ENCODE results near the gene HIGD1A. TPM values are rescaled to one million over a fixed set of nuclear protein-coding genes. Genes with fewer than 3 reads are reported as not detected.

The HIGD1A gene
- total and polyA plus RNA-seq, 9 of the 15 experiments (the other 6 are each of a cell fraction or from before 2014, with no cell fraction given) = 165 to 1,185 (median 333) TPM

DNA sequence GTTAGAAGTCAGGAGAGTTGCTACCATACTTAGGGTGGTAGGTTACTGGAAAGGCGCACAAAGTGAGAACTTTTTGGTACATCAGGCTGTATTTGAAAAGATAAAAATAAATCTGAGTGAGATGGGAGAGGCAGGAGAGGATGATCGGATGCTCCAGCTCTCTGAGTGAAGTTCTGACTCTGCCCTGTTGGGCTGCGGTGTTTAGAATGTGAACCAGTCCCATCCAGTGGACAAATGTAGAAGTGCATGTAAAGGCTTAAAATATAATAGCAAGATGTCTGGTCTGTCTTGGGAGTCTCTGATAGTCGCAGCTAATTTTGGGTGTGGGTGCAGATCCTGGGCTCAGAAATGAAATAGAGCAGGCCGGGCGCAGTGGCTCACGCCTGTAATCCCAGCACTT is 35.3 kb upstream of the HIGD1A start (continued):
- TF ChIP-seq, protein P1, sequence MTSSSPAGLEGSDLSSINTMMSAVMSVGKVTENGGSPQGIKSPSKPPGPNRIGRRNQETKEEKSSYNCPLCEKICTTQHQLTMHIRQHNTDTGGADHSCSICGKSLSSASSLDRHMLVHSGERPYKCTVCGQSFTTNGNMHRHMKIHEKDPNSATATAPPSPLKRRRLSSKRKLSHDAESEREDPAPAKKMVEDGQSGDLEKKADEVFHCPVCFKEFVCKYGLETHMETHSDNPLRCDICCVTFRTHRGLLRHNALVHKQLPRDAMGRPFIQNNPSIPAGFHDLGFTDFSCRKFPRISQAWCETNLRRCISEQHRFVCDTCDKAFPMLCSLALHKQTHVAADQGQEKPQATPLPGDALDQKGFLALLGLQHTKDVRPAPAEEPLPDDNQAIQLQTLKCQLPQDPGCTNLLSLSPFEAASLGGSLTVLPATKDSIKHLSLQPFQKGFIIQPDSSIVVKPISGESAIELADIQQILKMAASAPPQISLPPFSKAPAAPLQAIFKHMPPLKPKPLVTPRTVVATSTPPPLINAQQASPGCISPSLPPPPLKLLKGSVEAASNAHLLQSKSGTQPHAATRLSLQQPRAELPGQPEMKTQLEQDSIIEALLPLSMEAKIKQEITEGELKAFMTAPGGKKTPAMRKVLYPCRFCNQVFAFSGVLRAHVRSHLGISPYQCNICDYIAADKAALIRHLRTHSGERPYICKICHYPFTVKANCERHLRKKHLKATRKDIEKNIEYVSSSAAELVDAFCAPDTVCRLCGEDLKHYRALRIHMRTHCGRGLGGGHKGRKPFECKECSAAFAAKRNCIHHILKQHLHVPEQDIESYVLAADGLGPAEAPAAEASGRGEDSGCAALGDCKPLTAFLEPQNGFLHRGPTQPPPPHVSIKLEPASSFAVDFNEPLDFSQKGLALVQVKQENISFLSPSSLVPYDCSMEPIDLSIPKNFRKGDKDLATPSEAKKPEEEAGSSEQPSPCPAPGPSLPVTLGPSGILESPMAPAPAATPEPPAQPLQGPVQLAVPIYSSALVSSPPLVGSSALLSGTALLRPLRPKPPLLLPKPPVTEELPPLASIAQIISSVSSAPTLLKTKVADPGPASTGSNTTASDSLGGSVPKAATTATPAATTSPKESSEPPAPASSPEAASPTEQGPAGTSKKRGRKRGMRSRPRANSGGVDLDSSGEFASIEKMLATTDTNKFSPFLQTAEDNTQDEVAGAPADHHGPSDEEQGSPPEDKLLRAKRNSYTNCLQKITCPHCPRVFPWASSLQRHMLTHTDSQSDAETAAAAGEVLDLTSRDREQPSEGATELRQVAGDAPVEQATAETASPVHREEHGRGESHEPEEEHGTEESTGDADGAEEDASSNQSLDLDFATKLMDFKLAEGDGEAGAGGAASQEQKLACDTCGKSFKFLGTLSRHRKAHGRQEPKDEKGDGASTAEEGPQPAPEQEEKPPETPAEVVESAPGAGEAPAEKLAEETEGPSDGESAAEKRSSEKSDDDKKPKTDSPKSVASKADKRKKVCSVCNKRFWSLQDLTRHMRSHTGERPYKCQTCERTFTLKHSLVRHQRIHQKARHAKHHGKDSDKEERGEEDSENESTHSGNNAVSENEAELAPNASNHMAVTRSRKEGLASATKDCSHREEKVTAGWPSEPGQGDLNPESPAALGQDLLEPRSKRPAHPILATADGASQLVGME (CRISPR knock-in tag; IDR thresholded peaks at IDR 0.05) = peak; percentile 70; the same call in 1 of the 2 replicates
- 0 out of 2 replicates have a peak, but pooled peaks have one; percentile 12 for TF ChIP-seq TCF3 (CRISPR knock-in tag; IDR thresholded peaks at IDR 0.05)
- TF ChIP-seq, protein P2, sequence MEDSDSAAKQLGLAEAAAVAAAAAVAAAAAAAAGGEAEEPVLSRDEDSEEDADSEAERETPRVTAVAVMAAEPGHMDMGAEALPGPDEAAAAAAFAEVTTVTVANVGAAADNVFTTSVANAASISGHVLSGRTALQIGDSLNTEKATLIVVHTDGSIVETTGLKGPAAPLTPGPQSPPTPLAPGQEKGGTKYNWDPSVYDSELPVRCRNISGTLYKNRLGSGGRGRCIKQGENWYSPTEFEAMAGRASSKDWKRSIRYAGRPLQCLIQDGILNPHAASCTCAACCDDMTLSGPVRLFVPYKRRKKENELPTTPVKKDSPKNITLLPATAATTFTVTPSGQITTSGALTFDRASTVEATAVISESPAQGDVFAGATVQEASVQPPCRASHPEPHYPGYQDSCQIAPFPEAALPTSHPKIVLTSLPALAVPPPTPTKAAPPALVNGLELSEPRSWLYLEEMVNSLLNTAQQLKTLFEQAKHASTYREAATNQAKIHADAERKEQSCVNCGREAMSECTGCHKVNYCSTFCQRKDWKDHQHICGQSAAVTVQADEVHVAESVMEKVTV (CRISPR knock-in tag; IDR thresholded peaks at IDR 0.05) = peak; percentile 81
- peak in 1 of 2 experiments; percentile 71; a peak in 1 of 4 replicates for TF ChIP-seq RCOR1 (IDR thresholded peaks at IDR 0.05; ENCODE audit: borderline replicate concordance in 1 of 2, low read depth in 2 of 2, low read length in 2 of 2)
- peak; percentile 82 for TF ChIP-seq SMC3 (conservative IDR thresholded peaks at IDR 0.05; ENCODE audit: insufficient read depth, low read depth, low read length)
- TF ChIP-seq SREBF1 (IDR thresholded peaks at IDR 0.05; ENCODE audit: borderline replicate concordance, low read depth, low read length) = no peak
- TF ChIP-seq HDAC1 (IDR thresholded peaks at IDR 0.05) = no peak
